Effector memory CD4-positive, alpha-beta T cell (primary cell): Measurements from ENCODE around the gene PLEKHN1.
"Not testable (repeated sequence)": the region's sequence is repeated elsewhere in the genome, so short reads cannot be mapped to it uniquely, and the experiment has no call there.

Experiments
- DNase-seq, 3 donors: peaks; one replicate each; pipeline ENCODE4 v3.0.0-alpha.2; 2020
- H3K27ac ChIP-seq: 2 replicates; pipeline ENCODE4 v1.7.0; 2013; ENCODE audit warnings: mild to moderate bottlenecking, low read length, moderate library complexity; ENCODE audit not compliant: insufficient read depth, poor library complexity, severe bottlenecking
- H3K27me3 ChIP-seq: replicated peaks from 2 replicates; pipeline ENCODE4 v1.7.0; 2013; ENCODE audit warnings: mild to moderate bottlenecking, low read length; ENCODE audit not compliant: insufficient read depth, control insufficient read depth, poor library complexity, severe bottlenecking
- H3K36me3 ChIP-seq: 2 replicates; pipeline ENCODE4 v1.7.0; 2013; ENCODE audit warnings: mild to moderate bottlenecking, low read length, moderate library complexity; ENCODE audit not compliant: control insufficient read depth, insufficient read depth
- H3K4me1 ChIP-seq: 2 replicates; pipeline ENCODE4 v1.7.0; 2013; ENCODE audit warnings: low read length, mild to moderate bottlenecking; ENCODE audit not compliant: control insufficient read depth, insufficient read depth, poor library complexity, severe bottlenecking
- H3K4me3 ChIP-seq: 2 replicates; pipeline ENCODE4 v1.7.0; 2013; ENCODE audit warnings: low read length, low read depth, mild to moderate bottlenecking; ENCODE audit not compliant: insufficient read depth, poor library complexity, severe bottlenecking
- H3K9me3 ChIP-seq: 2 replicates; pipeline ENCODE4 v1.7.0; 2013; ENCODE audit warnings: mild to moderate bottlenecking, low read length, moderate library complexity; ENCODE audit not compliant: control insufficient read depth

PLEKHN1 gene

GRCh38 chr1:1001057-1001783 lies 34.9 kb downstream of the PLEKHN1 start:
- no peaks in the 10 kb centered on the region for H3K9me3 ChIP-seq
- no peak overlapping the region for H3K27ac ChIP-seq
- peak overlapping the region; percentile 45 for H3K4me3 ChIP-seq
- DNase-seq, result no peak
- H3K27me3 ChIP-seq, result peaks cover 90% of the 10 kb centered on the region
- peaks cover 51% of the 10 kb centered on the region for H3K4me1 ChIP-seq
- H3K36me3 ChIP-seq, result no peaks in the 10 kb centered on the region

GRCh38 chr1:1003618-1004419 lies 37.5 kb downstream of the PLEKHN1 start:
- Histone ChIP-seq H3K4me1 (peaks cover 41% of the 10 kb centered on the region), H3K27ac (no peak overlapping the region), H3K27me3 (peaks cover 72% of the 10 kb centered on the region), H3K9me3 (no peaks in the 10 kb centered on the region), H3K4me3 (no peak overlapping the region), H3K36me3 (no peaks in the 10 kb centered on the region)
- no peak for DNase-seq

- Histone ChIP-seq H3K27me3 (peaks cover 66% of the 10 kb centered on the region), H3K27ac (no peak overlapping the region), H3K9me3 (no peaks in the 10 kb centered on the region), H3K4me3 (no peak overlapping the region), H3K4me1 (peaks cover 35% of the 10 kb centered on the region), H3K36me3 (no peaks in the 10 kb centered on the region)
- DNase-seq, result no peak
Observed at GRCh38 chr1:1004420-1004779, 38.1 kb downstream of the PLEKHN1 start.

- peaks cover 31% of the 10 kb centered on the region for H3K4me1 ChIP-seq
- H3K36me3 ChIP-seq, result no peaks in the 10 kb centered on the region
- H3K4me3 ChIP-seq, result no peak overlapping the region
- DNase-seq, result no peak
- H3K9me3 ChIP-seq, result no peaks in the 10 kb centered on the region
- peaks cover 62% of the 10 kb centered on the region for H3K27me3 ChIP-seq
- H3K27ac ChIP-seq, result no peak overlapping the region
Observed at GRCh38 chr1:1004780-1005697, 38.8 kb downstream of the PLEKHN1 start.

GRCh38 chr1:1005774-1006304 lies 39.6 kb downstream of the PLEKHN1 start:
- Histone ChIP-seq H3K27me3 (peaks cover 54% of the 10 kb centered on the region), H3K27ac (no peak overlapping the region), H3K4me1 (peaks cover 23% of the 10 kb centered on the region), H3K9me3 (no peaks in the 10 kb centered on the region), H3K4me3 (no peak overlapping the region), H3K36me3 (no peaks in the 10 kb centered on the region)
- DNase-seq, result no peak

GRCh38 chr1:1006305-1007159 lies 40.2 kb downstream of the PLEKHN1 start:
- no peak for DNase-seq
- Histone ChIP-seq H3K27ac (no peak overlapping the region), H3K4me1 (peaks cover 16% of the 10 kb centered on the region), H3K36me3 (no peaks in the 10 kb centered on the region), H3K27me3 (peaks cover 47% of the 10 kb centered on the region), H3K4me3 (no peak overlapping the region), H3K9me3 (no peaks in the 10 kb centered on the region)

GRCh38 chr1:1010131-1010530 lies 43.8 kb downstream of the PLEKHN1 start:
- not testable (repeated sequence) for H3K9me3 ChIP-seq, H3K27ac ChIP-seq, H3K36me3 ChIP-seq, H3K4me3 ChIP-seq, DNase-seq
- Histone ChIP-seq H3K27me3 (peaks cover 14% of the 10 kb centered on the region), H3K4me1 (peaks cover 19% of the 10 kb centered on the region)

GRCh38 chr1:1011396-1011949 lies 45.2 kb downstream of the PLEKHN1 start:
- Histone ChIP-seq H3K27ac (no peak overlapping the region), H3K9me3 (no peaks in the 10 kb centered on the region), H3K4me1 (peaks cover 17% of the 10 kb centered on the region), H3K36me3 (no peaks in the 10 kb centered on the region), H3K27me3 (peaks cover under 1% of the 10 kb centered on the region), H3K4me3 (no peak overlapping the region)
- DNase-seq, result no peak

GRCh38 chr1:1012736-1013104 lies 46.4 kb downstream of the PLEKHN1 start:
- DNase-seq, H3K9me3 ChIP-seq, H3K27me3 ChIP-seq, H3K36me3 ChIP-seq: not testable (repeated sequence)
- peaks cover 17% of the 10 kb centered on the region for H3K4me1 ChIP-seq
- H3K27ac ChIP-seq, result peak overlapping the region; percentile 80
- H3K4me3 ChIP-seq, result peak overlapping the region; percentile 86
